ENCODE measurements around the gene NGEF.

- TF ChIP-seq, protein P1, sequence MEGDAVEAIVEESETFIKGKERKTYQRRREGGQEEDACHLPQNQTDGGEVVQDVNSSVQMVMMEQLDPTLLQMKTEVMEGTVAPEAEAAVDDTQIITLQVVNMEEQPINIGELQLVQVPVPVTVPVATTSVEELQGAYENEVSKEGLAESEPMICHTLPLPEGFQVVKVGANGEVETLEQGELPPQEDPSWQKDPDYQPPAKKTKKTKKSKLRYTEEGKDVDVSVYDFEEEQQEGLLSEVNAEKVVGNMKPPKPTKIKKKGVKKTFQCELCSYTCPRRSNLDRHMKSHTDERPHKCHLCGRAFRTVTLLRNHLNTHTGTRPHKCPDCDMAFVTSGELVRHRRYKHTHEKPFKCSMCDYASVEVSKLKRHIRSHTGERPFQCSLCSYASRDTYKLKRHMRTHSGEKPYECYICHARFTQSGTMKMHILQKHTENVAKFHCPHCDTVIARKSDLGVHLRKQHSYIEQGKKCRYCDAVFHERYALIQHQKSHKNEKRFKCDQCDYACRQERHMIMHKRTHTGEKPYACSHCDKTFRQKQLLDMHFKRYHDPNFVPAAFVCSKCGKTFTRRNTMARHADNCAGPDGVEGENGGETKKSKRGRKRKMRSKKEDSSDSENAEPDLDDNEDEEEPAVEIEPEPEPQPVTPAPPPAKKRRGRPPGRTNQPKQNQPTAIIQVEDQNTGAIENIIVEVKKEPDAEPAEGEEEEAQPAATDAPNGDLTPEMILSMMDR (IDR thresholded peaks at IDR 0.05) = no peak
- no peak for TF ChIP-seq POLR2A (IDR thresholded peaks at IDR 0.05)
These were observed 36.2 kb upstream of the NGEF start for GRCh38 chr2:233049194-233049761.

Measured in suprapubic skin (tissue), 3 donors.